ENCODE data around the gene SMARCA4.

The SMARCA4 gene

DNA sequence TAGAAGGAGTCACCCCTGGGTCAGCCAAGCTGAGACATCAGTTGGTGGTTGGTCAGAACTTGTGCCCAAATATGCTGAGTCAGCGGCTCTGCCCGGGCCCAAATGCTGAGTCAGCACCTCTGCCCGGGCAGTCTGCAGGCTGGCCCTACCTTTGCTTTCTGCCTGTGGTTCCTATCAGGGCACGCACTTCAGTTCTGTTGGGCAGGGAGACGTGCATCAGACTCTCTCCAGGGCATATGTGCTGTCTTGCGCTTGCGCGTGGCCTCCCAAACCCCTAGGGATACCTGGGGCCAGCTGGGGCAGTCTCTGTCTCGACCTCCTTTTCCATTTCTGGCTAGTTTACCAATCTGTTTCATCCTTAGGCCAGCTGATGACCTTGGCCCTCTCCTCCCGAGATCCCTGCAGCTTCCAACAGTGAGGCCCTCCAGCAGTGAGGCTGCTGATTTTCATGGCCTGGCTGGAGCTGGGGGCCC, 104.0 kb downstream of the SMARCA4 start:
- Histone ChIP-seq H2AFZ (ENCODE audit: low read length) (no peak overlapping the region), H4K20me1 (ENCODE audit: insufficient read depth, low read length, poor library complexity, severe bottlenecking) (no peaks in the 10 kb centered on the region), H3K4me3 (ENCODE audit: low read length, poor library complexity, severe bottlenecking) (no peak overlapping the region), H3K4me2 (ENCODE audit: low read depth, low read length, poor library complexity, severe bottlenecking) (no peak overlapping the region), H3K4me1 (ENCODE audit: insufficient read depth, low read length, poor library complexity, severe bottlenecking) (no peaks in the 10 kb centered on the region), H3K36me3 (ENCODE audit: insufficient read depth, low read length) (peaks cover 20% of the 10 kb centered on the region; the same call in 1 of the 2 replicates), H3K27me3 (ENCODE audit: insufficient read depth, low read length, poor library complexity, severe bottlenecking) (no peaks in the 10 kb centered on the region), H3K9me3 (ENCODE audit: insufficient read depth, low read depth, low read length) (no peaks in the 10 kb centered on the region), H3K9ac (ENCODE audit: low read depth, low read length, poor library complexity, severe bottlenecking) (no peak overlapping the region), H3K9me2 (replicated peaks; ENCODE audit: low read depth, low read length) (no peaks in the 10 kb centered on the region), H3K79me2 (ENCODE audit: insufficient read depth, low read length) (no peaks in the 10 kb centered on the region), H3F3A (ENCODE audit: low read depth) (no peaks in the 10 kb centered on the region)
- TF ChIP-seq, protein P1, sequence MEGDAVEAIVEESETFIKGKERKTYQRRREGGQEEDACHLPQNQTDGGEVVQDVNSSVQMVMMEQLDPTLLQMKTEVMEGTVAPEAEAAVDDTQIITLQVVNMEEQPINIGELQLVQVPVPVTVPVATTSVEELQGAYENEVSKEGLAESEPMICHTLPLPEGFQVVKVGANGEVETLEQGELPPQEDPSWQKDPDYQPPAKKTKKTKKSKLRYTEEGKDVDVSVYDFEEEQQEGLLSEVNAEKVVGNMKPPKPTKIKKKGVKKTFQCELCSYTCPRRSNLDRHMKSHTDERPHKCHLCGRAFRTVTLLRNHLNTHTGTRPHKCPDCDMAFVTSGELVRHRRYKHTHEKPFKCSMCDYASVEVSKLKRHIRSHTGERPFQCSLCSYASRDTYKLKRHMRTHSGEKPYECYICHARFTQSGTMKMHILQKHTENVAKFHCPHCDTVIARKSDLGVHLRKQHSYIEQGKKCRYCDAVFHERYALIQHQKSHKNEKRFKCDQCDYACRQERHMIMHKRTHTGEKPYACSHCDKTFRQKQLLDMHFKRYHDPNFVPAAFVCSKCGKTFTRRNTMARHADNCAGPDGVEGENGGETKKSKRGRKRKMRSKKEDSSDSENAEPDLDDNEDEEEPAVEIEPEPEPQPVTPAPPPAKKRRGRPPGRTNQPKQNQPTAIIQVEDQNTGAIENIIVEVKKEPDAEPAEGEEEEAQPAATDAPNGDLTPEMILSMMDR (conservative IDR thresholded peaks at IDR 0.05; ENCODE audit: low read length): no peak
- TF ChIP-seq EZH2phosphoT487 (IDR thresholded peaks at IDR 0.05; ENCODE audit: borderline replicate concordance): no peak

DNA sequence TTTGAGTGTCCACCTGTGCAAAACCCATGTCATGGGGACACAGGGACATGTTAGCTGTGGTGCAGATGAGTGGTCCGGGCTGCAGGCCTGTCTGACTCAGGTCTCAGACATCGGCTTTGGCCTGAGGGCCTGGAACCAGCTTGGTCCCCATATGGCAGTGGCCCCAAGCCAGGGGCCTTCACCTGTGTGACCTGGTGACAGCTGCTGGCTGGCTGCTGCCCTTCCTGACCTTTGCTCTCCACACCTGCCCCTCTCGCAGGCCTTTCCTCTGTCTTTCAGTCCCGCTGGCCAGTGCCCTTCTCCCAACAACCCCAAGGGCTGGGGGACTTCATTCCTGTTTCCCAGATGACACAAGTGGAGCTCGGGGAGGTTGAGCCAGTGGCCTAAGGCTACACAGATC, 105.5 kb downstream of the SMARCA4 start:
- Histone ChIP-seq H3K79me2 (ENCODE audit: insufficient read depth, low read length) (no peaks in the 10 kb centered on the region), H3K9me2 (replicated peaks; ENCODE audit: low read depth, low read length) (no peaks in the 10 kb centered on the region), H3K36me3 (ENCODE audit: insufficient read depth, low read length) (peaks cover 11% of the 10 kb centered on the region; the same call in 1 of the 2 replicates), H3F3A (ENCODE audit: low read depth) (no peaks in the 10 kb centered on the region), H2AFZ (ENCODE audit: low read length) (no peak overlapping the region), H3K4me3 (ENCODE audit: low read length, poor library complexity, severe bottlenecking) (no peak overlapping the region), H4K20me1 (ENCODE audit: insufficient read depth, low read length, poor library complexity, severe bottlenecking) (no peaks in the 10 kb centered on the region), H3K9ac (ENCODE audit: low read depth, low read length, poor library complexity, severe bottlenecking) (no peak overlapping the region), H3K4me2 (ENCODE audit: low read depth, low read length, poor library complexity, severe bottlenecking) (no peak overlapping the region), H3K9me3 (ENCODE audit: insufficient read depth, low read depth, low read length) (no peaks in the 10 kb centered on the region), H3K27me3 (ENCODE audit: insufficient read depth, low read length, poor library complexity, severe bottlenecking) (no peaks in the 10 kb centered on the region), H3K4me1 (ENCODE audit: insufficient read depth, low read length, poor library complexity, severe bottlenecking) (no peaks in the 10 kb centered on the region)
- TF ChIP-seq, protein P1 (conservative IDR thresholded peaks at IDR 0.05; ENCODE audit: low read length): no peak
- no peak for TF ChIP-seq EZH2phosphoT487 (IDR thresholded peaks at IDR 0.05; ENCODE audit: borderline replicate concordance)

DNA sequence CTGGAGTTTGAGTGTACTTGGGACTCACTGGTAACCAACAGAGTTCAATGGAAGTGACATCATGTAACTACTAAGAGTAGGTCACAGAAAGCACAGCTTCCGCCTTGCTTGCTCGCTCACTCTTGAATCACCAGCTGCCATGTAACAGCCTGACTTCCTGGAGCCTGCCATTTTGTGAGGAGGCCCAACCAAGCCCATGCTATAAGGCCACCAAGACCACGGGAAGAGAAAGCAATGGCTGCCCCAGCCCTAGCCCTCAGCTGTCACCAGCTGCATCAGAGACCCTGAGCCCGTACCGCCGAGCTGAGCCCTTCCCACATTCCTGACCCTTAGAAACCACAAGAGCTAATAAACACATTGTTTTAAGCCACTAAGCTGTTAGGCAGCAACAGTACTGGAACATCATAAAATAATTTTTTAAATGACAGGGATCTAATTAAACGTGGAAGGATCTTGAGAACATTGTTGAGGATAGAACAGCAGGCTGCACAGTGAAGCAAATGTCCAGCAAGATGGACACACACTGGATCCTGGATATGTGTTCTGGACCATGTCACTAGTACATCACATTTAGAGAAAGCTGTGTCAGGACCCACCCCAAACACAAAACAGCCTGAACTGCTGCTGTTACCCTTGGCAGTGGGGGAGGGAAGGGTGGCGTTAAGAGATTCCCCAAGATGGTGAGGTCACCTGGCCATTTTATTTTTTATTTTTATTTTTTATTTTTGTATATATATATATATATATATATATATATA, 106.7 kb downstream of the SMARCA4 start:
- Histone ChIP-seq H3K9me2 (replicated peaks; ENCODE audit: low read depth, low read length) (no peaks in the 10 kb centered on the region), H2AFZ (ENCODE audit: low read length) (no peak overlapping the region), H3K4me3 (ENCODE audit: low read length, poor library complexity, severe bottlenecking) (no peak overlapping the region), H3K9ac (ENCODE audit: low read depth, low read length, poor library complexity, severe bottlenecking) (no peak overlapping the region), H4K20me1 (ENCODE audit: insufficient read depth, low read length, poor library complexity, severe bottlenecking) (no peaks in the 10 kb centered on the region), H3K27me3 (ENCODE audit: insufficient read depth, low read length, poor library complexity, severe bottlenecking) (no peaks in the 10 kb centered on the region), H3K79me2 (ENCODE audit: insufficient read depth, low read length) (no peaks in the 10 kb centered on the region), H3F3A (ENCODE audit: low read depth) (no peaks in the 10 kb centered on the region), H3K4me1 (ENCODE audit: insufficient read depth, low read length, poor library complexity, severe bottlenecking) (no peaks in the 10 kb centered on the region), H3K9me3 (ENCODE audit: insufficient read depth, low read depth, low read length) (no peaks in the 10 kb centered on the region), H3K36me3 (ENCODE audit: insufficient read depth, low read length) (no peaks in the 10 kb centered on the region; the same call in 1 of the 2 replicates), H3K4me2 (ENCODE audit: low read depth, low read length, poor library complexity, severe bottlenecking) (no peak overlapping the region)
- TF ChIP-seq, protein P1 (conservative IDR thresholded peaks at IDR 0.05; ENCODE audit: low read length): no peak
- TF ChIP-seq EZH2phosphoT487 (IDR thresholded peaks at IDR 0.05; ENCODE audit: borderline replicate concordance): no peak

All from Loucy (cell line).